NCI-H2227 (cell line): ENCODE data around the gene IRS2.

Experiments used
- DNase-seq: peaks from one replicate; lab custom pipeline; 2025; ENCODE audit not compliant: unreplicated experiment; lab: John Stamatoyannopoulos, UW

IRS2 gene

GRCh38 chr13:109782066-109782822, 4.1 kb downstream of the IRS2 start:
- DNase-seq, result no peak

GRCh38 chr13:109781384-109782065, 4.9 kb downstream of the IRS2 start:
- no peak for DNase-seq

GRCh38 chr13:109780845-109781383, 5.5 kb downstream of the IRS2 start:
- DNase-seq, result no peak

GRCh38 chr13:109779876-109780510, 6.4 kb downstream of the IRS2 start:
- DNase-seq, result no peak

- DNase-seq, result no peak
These were observed 7.3 kb downstream of the IRS2 start for GRCh38 chr13:109779074-109779473.

GRCh38 chr13:109778102-109778542, 8.3 kb downstream of the IRS2 start:
- no peak for DNase-seq

GRCh38 chr13:109776575-109776974, 9.8 kb downstream of the IRS2 start:
- DNase-seq, result no peak

- no peak for DNase-seq
These were observed 12.6 kb downstream of the IRS2 start for GRCh38 chr13:109773786-109774185.

GRCh38 chr13:109773276-109773675, 13.1 kb downstream of the IRS2 start:
- DNase-seq, result no peak

GRCh38 chr13:109771926-109772325, 14.5 kb downstream of the IRS2 start:
- DNase-seq, result no peak

GRCh38 chr13:109770436-109770835, 15.9 kb downstream of the IRS2 start:
- DNase-seq, result no peak

GRCh38 chr13:109769921-109770320, 16.5 kb downstream of the IRS2 start:
- DNase-seq, result no peak

- no peak for DNase-seq
These were observed 17.1 kb downstream of the IRS2 start for GRCh38 chr13:109769275-109769674.

- no peak for DNase-seq
These were observed 17.8 kb downstream of the IRS2 start for GRCh38 chr13:109768616-109769015.

GRCh38 chr13:109768176-109768575, 18.2 kb downstream of the IRS2 start:
- no peak for DNase-seq

GRCh38 chr13:109767023-109767422, 19.4 kb downstream of the IRS2 start:
- no peak for DNase-seq

- no peak for DNase-seq
These were observed 21.7 kb downstream of the IRS2 start for GRCh38 chr13:109764470-109765291.

- no peak for DNase-seq
These were observed 22.3 kb downstream of the IRS2 start for GRCh38 chr13:109764045-109764444.

- no peak for DNase-seq
These were observed 23.6 kb downstream of the IRS2 start for GRCh38 chr13:109762791-109763190.

- DNase-seq, result no peak
These were observed 24.7 kb downstream of the IRS2 start for GRCh38 chr13:109761695-109762094.

GRCh38 chr13:109760951-109761350, 25.4 kb downstream of the IRS2 start:
- no peak for DNase-seq
